HCT116 (cell line): ENCODE measurements around the gene DIP2B. TPM values are rescaled to one million over a fixed set of nuclear protein-coding genes. Genes with fewer than 3 reads are reported as not detected.

Source experiments
- ATAC-seq: fragments of 200-7000 bp; cut with Tn5 transposase; 2 replicates; pipeline ENCODE4 v1.9.1; 2020; ENCODE audit warnings: mild to moderate bottlenecking, moderate library complexity
- BruUV-seq: library from RNA; stranded (reverse); fragments of 400-500 nt; replicated peaks from 2 replicates; lab custom pipeline; 2021; lab: Mats Ljungman, UMichigan
- CTCF ChIA-PET: fragments of 300-600 bp; sonication (Branson Sonifier 250); formaldehyde crosslinking; loops from one replicate; lab custom pipeline; 2021; ENCODE audit warnings: antibody characterized with exemption; lab: Charles Lee
- POLR2A ChIA-PET: fragments of 300-600, 350-600 bp; sonication (Branson Sonifier 250); formaldehyde crosslinking; loops from one replicate; lab custom pipeline; 2021; ENCODE audit warnings: antibody characterized with exemption; lab: Charles Lee
- RAD21 ChIA-PET, 2 experiments: fragments of 300-600 bp; sonication (Branson Sonifier 250); formaldehyde crosslinking; loops; one replicate each; lab custom pipeline; 2023; ENCODE audit warnings: low total read pairs in 2 of 2; ENCODE audit not compliant: uncharacterized antibody in 2 of 2, unreplicated experiment in 2 of 2, low non-redundant PET in 1 of 2; lab: Charles Lee
- DNase-seq: peaks from one replicate; pipeline ENCODE4 v3.0.0-alpha.2; 2010; ENCODE audit warnings: low read depth, low spot score
- H2AFZ ChIP-seq: fragments of 200-600 bp; shearing (Covaris generic), sonication (generic); 2 replicates; pipeline ENCODE4 v1.6.1; 2017; ENCODE audit warnings: low read depth, mixed run types, mixed read lengths, antibody characterized with exemption, low read length; ENCODE audit not compliant: poor library complexity, severe bottlenecking
- H3K27ac ChIP-seq: 2 replicates; pipeline ENCODE4 v1.5.1; 2012; ENCODE audit warnings: low read depth, low read length
- H3K27me3 ChIP-seq: fragments of 200-600 bp; sonication (generic); 2 replicates; pipeline ENCODE4 v1.6.1; 2016; ENCODE audit warnings: mixed run types, low read length, mixed read lengths; ENCODE audit not compliant: insufficient read depth
- H3K36me3 ChIP-seq, 2 experiments: fragments of 200-500 bp in 1 of 2; fragments of 200-600 bp in 1 of 2; sonication (Bioruptor generic) in 1 of 2; sonication (generic) in 1 of 2; 2 replicates each; pipeline versions ENCODE4 v1.5.1 to v1.6.1; 2014 to 2016; ENCODE audit warnings: low read length in 2 of 2, inconsistent platforms in 1 of 2, mixed read lengths in 1 of 2, mixed run types in 1 of 2; ENCODE audit not compliant: insufficient read depth in 2 of 2, control insufficient read depth in 1 of 2
- H3K4me1 ChIP-seq, 2 experiments: fragments of 200-600 bp in 1 of 2; sonication (generic) in 1 of 2; 2 replicates each; pipeline versions ENCODE4 v1.5.1 to v1.6.1; 2012 to 2017; ENCODE audit warnings: low read length in 2 of 2, inconsistent platforms in 1 of 2, mild to moderate bottlenecking in 1 of 2, mixed read lengths in 1 of 2, mixed run types in 1 of 2, moderate library complexity in 1 of 2; ENCODE audit not compliant: insufficient read depth in 2 of 2, control insufficient read depth in 1 of 2
- H3K4me2 ChIP-seq: fragments of 200-600 bp; sonication (generic); 2 replicates; pipeline ENCODE4 v1.6.1; 2017; ENCODE audit warnings: mixed run types, low read length, mixed read lengths
- H3K4me3 ChIP-seq, 2 experiments: fragments of 200-600 bp in 1 of 2; sonication (generic) in 1 of 2; replicated peaks in 1 of 2; 2 replicates each; pipeline ENCODE4 v1.5.1; 2011 to 2016; ENCODE audit warnings: low read length in 2 of 2, control low read depth in 1 of 2, low read depth in 1 of 2, mild to moderate bottlenecking in 1 of 2, mixed read lengths in 1 of 2, mixed run types in 1 of 2
- H3K79me2 ChIP-seq: fragments of 200-600 bp; sonication (generic); 2 replicates; pipeline ENCODE4 v1.6.1; 2017; ENCODE audit warnings: mild to moderate bottlenecking, mixed run types, low read length, moderate library complexity, mixed read lengths; ENCODE audit not compliant: insufficient read depth
- H3K9ac ChIP-seq: fragments of 200-600 bp; sonication (generic); 2 replicates; pipeline ENCODE4 v1.6.1; 2016; ENCODE audit warnings: low read length, mixed read lengths
- H3K9me2 ChIP-seq: fragments of 200-600 bp; sonication (generic), shearing (Covaris generic); 2 replicates; pipeline ENCODE4 v1.6.1; 2017; ENCODE audit warnings: mixed run types, mild to moderate bottlenecking, moderate library complexity; ENCODE audit not compliant: insufficient read depth
- H3K9me3 ChIP-seq, 2 experiments: fragments of 200-500 bp in 1 of 2; fragments of 200-600 bp in 1 of 2; sonication (Bioruptor generic) in 1 of 2; sonication (generic) in 1 of 2; 2 replicates each; pipeline ENCODE4 v1.6.1; 2014 to 2017; ENCODE audit warnings: low read length in 2 of 2, mixed read lengths in 2 of 2, inconsistent platforms in 1 of 2, low read depth in 1 of 2, mild to moderate bottlenecking in 1 of 2, mixed run types in 1 of 2, moderate library complexity in 1 of 2; ENCODE audit not compliant: control insufficient read depth in 1 of 2, insufficient read depth in 1 of 2
- H4K20me1 ChIP-seq: fragments of 200-600 bp; sonication (generic), shearing (Covaris generic); 2 replicates; pipeline ENCODE4 v1.6.1; 2017; ENCODE audit warnings: mixed run types, mild to moderate bottlenecking, moderate library complexity; ENCODE audit not compliant: insufficient read depth
- EZH2 ChIP-seq: fragments of 200-600 bp; sonication (generic); IDR thresholded peaks from 2 replicates; pipeline ENCODE4 v1.6.1; 2017; ENCODE audit warnings: antibody characterized with exemption, mixed run types
- JUND ChIP-seq: IDR thresholded peaks from 2 replicates; pipeline ENCODE4 v1.6.1; 2012
- RAD21 ChIP-seq: IDR thresholded peaks from 2 replicates; pipeline ENCODE4 v1.6.1; 2012; ENCODE audit warnings: low read depth, mild to moderate bottlenecking
- SP1 ChIP-seq: IDR thresholded peaks from 2 replicates; pipeline ENCODE4 v1.6.1; 2012; ENCODE audit warnings: low read depth
- SRF ChIP-seq: IDR thresholded peaks from 2 replicates; pipeline ENCODE4 v1.6.1; 2012; ENCODE audit warnings: low read depth
- TCF7L2 ChIP-seq: IDR thresholded peaks from 2 replicates; pipeline ENCODE4 v1.7.0; 2011; ENCODE audit warnings: borderline replicate concordance, inconsistent platforms; ENCODE audit not compliant: insufficient read depth, insufficient read length; ENCODE audit errors: extremely low read depth
- ZFX ChIP-seq: fragments of 450-650 bp; IDR thresholded peaks from 2 replicates; pipeline ENCODE4 v1.6.1; 2017
- intact Hi-C: fragments of 100-400 bp; cut with micrococcal nuclease; formaldehyde crosslinking; loops from 2 replicates; pipeline ENCODE4 v1.10.0; 2022
- total RNA-seq: library from RNA; stranded (reverse); gene quantifications from one replicate; pipeline ENCODE4 v1.2.1, GENCODE V29; 2021; ENCODE audit not compliant: unreplicated experiment
- TF ChIP-seq, protein P1 (sequence below): IDR thresholded peaks from 2 replicates; pipeline ENCODE4 v1.6.1; 2011; ENCODE audit warnings: mild to moderate bottlenecking, low read length, moderate library complexity; ENCODE audit not compliant: insufficient replicate concordance; ENCODE audit errors: extremely low read depth

Gene DIP2B
- total RNA-seq, 1 experiment from 2014 or later = 32.3 TPM

DNA sequence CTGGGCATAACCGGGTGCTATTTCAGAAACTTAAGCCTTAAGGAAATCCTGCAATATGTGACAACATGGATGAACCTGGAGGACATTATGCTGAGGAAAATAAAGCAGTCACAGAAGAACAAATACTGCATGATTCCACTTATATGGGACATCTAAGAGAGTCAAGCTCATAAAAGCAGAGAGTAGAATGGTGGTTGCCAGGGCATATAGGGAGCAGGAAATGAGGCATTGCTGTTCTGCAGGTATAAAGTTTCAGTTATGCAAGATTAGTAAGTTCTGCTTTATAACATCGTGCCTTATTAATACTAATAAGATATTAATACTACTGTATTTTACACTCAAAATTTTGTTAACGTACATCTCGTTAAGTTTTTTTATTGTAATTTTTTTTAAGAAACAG lies 134.9 kb downstream of the DIP2B start:
- Histone ChIP-seq H3K9ac (no peak overlapping the region), H2AFZ (no peak overlapping the region), H3K79me2 (peaks cover 14% of the 10 kb centered on the region; the same call in 1 of the 2 replicates), H3K36me3 (no peaks in the 10 kb centered on the region), H3K27ac (no peak overlapping the region), H3K9me3 (no peaks in the 10 kb centered on the region), H3K4me3 (no peak overlapping the region), H3K4me2 (no peak overlapping the region), H3K27me3 (no peaks in the 10 kb centered on the region), H3K4me1 (peaks cover 19 to 23% of the 10 kb centered on the region in 2 experiments), H3K9me2 (no peaks in the 10 kb centered on the region), H4K20me1 (no peaks in the 10 kb centered on the region)
- ATAC-seq (no peak), DNase-seq (no peak)
- CTCF ChIA-PET = interaction anchor here (3.5 kb wide), 1 partner anchor 135 kb away, joined by 38 read pairs; the partner anchor contains the start of gene DIP2B
- intact Hi-C loops = no loop called here
- RAD21 ChIA-PET = no interaction called here
- POLR2A ChIA-PET = no interaction called here
- TF ChIP-seq SP1 = no peak
- TF ChIP-seq, protein P1, sequence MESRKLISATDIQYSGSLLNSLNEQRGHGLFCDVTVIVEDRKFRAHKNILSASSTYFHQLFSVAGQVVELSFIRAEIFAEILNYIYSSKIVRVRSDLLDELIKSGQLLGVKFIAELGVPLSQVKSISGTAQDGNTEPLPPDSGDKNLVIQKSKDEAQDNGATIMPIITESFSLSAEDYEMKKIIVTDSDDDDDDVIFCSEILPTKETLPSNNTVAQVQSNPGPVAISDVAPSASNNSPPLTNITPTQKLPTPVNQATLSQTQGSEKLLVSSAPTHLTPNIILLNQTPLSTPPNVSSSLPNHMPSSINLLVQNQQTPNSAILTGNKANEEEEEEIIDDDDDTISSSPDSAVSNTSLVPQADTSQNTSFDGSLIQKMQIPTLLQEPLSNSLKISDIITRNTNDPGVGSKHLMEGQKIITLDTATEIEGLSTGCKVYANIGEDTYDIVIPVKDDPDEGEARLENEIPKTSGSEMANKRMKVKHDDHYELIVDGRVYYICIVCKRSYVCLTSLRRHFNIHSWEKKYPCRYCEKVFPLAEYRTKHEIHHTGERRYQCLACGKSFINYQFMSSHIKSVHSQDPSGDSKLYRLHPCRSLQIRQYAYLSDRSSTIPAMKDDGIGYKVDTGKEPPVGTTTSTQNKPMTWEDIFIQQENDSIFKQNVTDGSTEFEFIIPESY = no peak
- no peak for TF ChIP-seq EZH2
- TF ChIP-seq ZFX = no peak
- TF ChIP-seq TCF7L2 = no peak
- TF ChIP-seq SRF = no peak
- no peak for TF ChIP-seq RAD21
- no peak for TF ChIP-seq JUND
- no TSS peak for BruUV-seq
